ENCODE results near the gene CORIN. TPM values are rescaled to one million over a fixed set of nuclear protein-coding genes. Genes with fewer than 3 reads are reported as not detected.

CORIN gene
- total and polyA plus RNA-seq, 2 donors (not counting 1 experiment from before 2014, with no cell fraction given): 0.25 TPM; not detected in 1

GRCh38 chr4:47572981-47573380 lies 264.9 kb downstream of the CORIN start:
- Histone ChIP-seq H3K36me3 (replicated peaks in 1 of 2; ENCODE audit: control extremely low read depth in 1 of 2, control insufficient read depth in 1 of 2, extremely low read depth in 1 of 2, insufficient read depth in 2 of 2, low read length in 1 of 2) (peaks cover 2 to 85% of the 10 kb centered on the region in 2 experiments), H3K9me3 (ENCODE audit: control extremely low read depth in 1 of 3, control insufficient read depth in 2 of 3, insufficient read depth in 1 of 3, low read length in 2 of 3) (no peaks in the 10 kb centered on the region), H3K4me2 (replicated peaks; ENCODE audit: low read depth, low read length, poor library complexity, severe bottlenecking) (no peak overlapping the region), H2AFZ (ENCODE audit: insufficient read depth, low read depth, low read length, poor library complexity, severe bottlenecking) (no peak overlapping the region), H3K79me2 (ENCODE audit: control insufficient read depth, insufficient read depth, low read length) (no peaks in the 10 kb centered on the region), H4K20me1 (ENCODE audit: control insufficient read depth, insufficient read depth, low read length, poor library complexity, severe bottlenecking) (no peaks in the 10 kb centered on the region), H3K4me3 (ENCODE audit: control extremely low read depth in 1 of 5, extremely low read depth in 1 of 5, insufficient read depth in 1 of 5, low read depth in 2 of 5, low read length in 4 of 5) (no peak overlapping the region), H3K27ac (ENCODE audit: low read length in 2 of 2) (no peak overlapping the region), H3K27me3 (replicated peaks in 1 of 4; ENCODE audit: control extremely low read depth in 1 of 4, control insufficient read depth in 3 of 4, insufficient read depth in 4 of 4, low read length in 3 of 4) (no peaks in the 10 kb centered on the region), H3K4me1 (ENCODE audit: control insufficient read depth in 2 of 2, insufficient read depth in 2 of 2, low read length in 2 of 2) (no peaks in the 10 kb centered on the region), H3K9ac (ENCODE audit: low read length) (no peak overlapping the region)
- no peaks in the 10 kb centered on the region for H3K4me1 Mint-ChIP-seq
- no peaks in the 10 kb centered on the region for H3K9me3 Mint-ChIP-seq (ENCODE audit: insufficient read depth)
- TF ChIP-seq CTCF (IDR thresholded peaks at IDR 0.05) (no peak), EZH2 (IDR thresholded peaks at IDR 0.05; ENCODE audit: borderline replicate concordance, insufficient read depth, low read depth, low read length, poor library complexity, severe bottlenecking) (no peak)
- DNase-seq: no peak
- no peaks in the 10 kb centered on the region for H3K27me3 Mint-ChIP-seq
- CTCF ChIA-PET: interaction anchor here (0.8 to 1.1 kb wide), 2 partner anchors 8 kb away, joined by 3 read pairs; no protein-coding TSS in a partner anchor
- no peak overlapping the region for H3K4me3 Mint-ChIP-seq
- WGBS (ENCODE audit: insufficient coverage): 100% methylated on average over 2 of the region's 3 CpGs
- ATAC-seq (ENCODE audit: low read depth): no peak
- H3K27ac Mint-ChIP-seq: no peak overlapping the region
- POLR2A ChIA-PET: no interaction called here
- intact Hi-C loops (cut with micrococcal nuclease): no loop called here

DNA sequence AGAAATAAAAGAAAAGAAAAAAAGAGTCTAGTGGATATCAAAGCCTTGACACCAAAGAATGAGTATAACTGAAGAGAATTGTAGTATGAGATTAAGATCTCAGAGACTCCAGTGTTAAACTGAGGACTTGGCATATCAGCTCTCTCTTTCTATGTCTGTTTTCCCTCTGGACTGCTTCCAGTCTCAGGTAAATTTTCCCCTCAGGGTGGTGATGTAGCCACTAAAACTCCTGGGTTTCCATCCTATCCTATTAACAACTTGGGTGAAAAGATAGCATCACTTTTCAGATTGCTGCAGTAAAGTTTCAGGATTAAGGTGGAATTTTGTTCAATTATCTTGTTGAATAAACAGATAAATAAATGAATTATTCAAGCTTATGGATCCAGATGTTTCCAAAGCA lies 267.1 kb downstream of the CORIN start:
- ChIA-PET CTCF (no interaction called here), POLR2A (no interaction called here)
- DNase-seq: no peak
- Histone ChIP-seq H3K4me2 (replicated peaks; ENCODE audit: low read depth, low read length, poor library complexity, severe bottlenecking) (no peak overlapping the region), H3K27me3 (replicated peaks in 1 of 4; ENCODE audit: control extremely low read depth in 1 of 4, control insufficient read depth in 3 of 4, insufficient read depth in 4 of 4, low read length in 3 of 4) (no peaks in the 10 kb centered on the region), H3K4me1 (ENCODE audit: control insufficient read depth in 2 of 2, insufficient read depth in 2 of 2, low read length in 2 of 2) (no peaks in the 10 kb centered on the region), H3K9ac (ENCODE audit: low read length) (no peak overlapping the region), H3K27ac (ENCODE audit: low read length in 2 of 2) (no peak overlapping the region), H3K4me3 (ENCODE audit: control extremely low read depth in 1 of 5, extremely low read depth in 1 of 5, insufficient read depth in 1 of 5, low read depth in 2 of 5, low read length in 4 of 5) (no peak overlapping the region), H3K79me2 (ENCODE audit: control insufficient read depth, insufficient read depth, low read length) (no peaks in the 10 kb centered on the region), H3K36me3 (replicated peaks in 1 of 2; ENCODE audit: control extremely low read depth in 1 of 2, control insufficient read depth in 1 of 2, extremely low read depth in 1 of 2, insufficient read depth in 2 of 2, low read length in 1 of 2) (peaks cover 2 to 78% of the 10 kb centered on the region in 2 experiments), H4K20me1 (ENCODE audit: control insufficient read depth, insufficient read depth, low read length, poor library complexity, severe bottlenecking) (no peaks in the 10 kb centered on the region), H2AFZ (ENCODE audit: insufficient read depth, low read depth, low read length, poor library complexity, severe bottlenecking) (no peak overlapping the region), H3K9me3 (ENCODE audit: control extremely low read depth in 1 of 3, control insufficient read depth in 2 of 3, insufficient read depth in 1 of 3, low read length in 2 of 3) (no peaks in the 10 kb centered on the region)
- Mint-ChIP-seq H3K27ac (no peak overlapping the region), H3K9me3 (ENCODE audit: insufficient read depth) (no peaks in the 10 kb centered on the region), H3K4me3 (no peak overlapping the region), H3K4me1 (no peaks in the 10 kb centered on the region), H3K27me3 (no peaks in the 10 kb centered on the region)
- ATAC-seq (ENCODE audit: low read depth): no peak
- TF ChIP-seq CTCF (IDR thresholded peaks at IDR 0.05) (no peak), EZH2 (IDR thresholded peaks at IDR 0.05; ENCODE audit: borderline replicate concordance, insufficient read depth, low read depth, low read length, poor library complexity, severe bottlenecking) (no peak)
- intact Hi-C loops (cut with micrococcal nuclease): no loop called here

All from B cell (primary cell).